ENCODE measurements around the gene MAS1.

- TF ChIP-seq POLR2A (IDR thresholded peaks at IDR 0.05) (no peak), EP300 (IDR thresholded peaks at IDR 0.05) (no peak)
These were observed 41.1 kb downstream of the MAS1 start for GRCh38 chr6:159931846-159932245.

All from tibial nerve (tissue), 3 donors.